Fibroblast of the aortic adventitia (primary cell): ENCODE measurements around the gene CLMP. TPM values are rescaled to one million over a fixed set of nuclear protein-coding genes. Genes with fewer than 3 reads are reported as not detected.

ENCODE experiments used
- DNase-seq: peaks from one replicate; pipeline ENCODE4 v3.0.0-alpha.2; 2010; ENCODE audit warnings: low read depth
- H3K4me3 ChIP-seq: 2 replicates; pipeline ENCODE4 v1.5.1; 2011; ENCODE audit warnings: low read depth, mild to moderate bottlenecking, control low read depth, low read length, moderate library complexity
- total RNA-seq: library from RNA; depleted of rRNA; stranded (reverse); fragments of >200 nt; gene quantifications from 2 replicates; pipeline ENCODE4 v1.2.3, GENCODE V29; 2012; ENCODE audit warnings: low replicate concordance
- TF ChIP-seq, protein P1 (sequence below): IDR thresholded peaks from 2 replicates; pipeline ENCODE4 v1.5.1; 2011; ENCODE audit warnings: mild to moderate bottlenecking, low read length, control low read depth, inconsistent platforms; ENCODE audit not compliant: insufficient read depth

CLMP gene
- total RNA-seq, 1 donor = 235 TPM

DNA sequence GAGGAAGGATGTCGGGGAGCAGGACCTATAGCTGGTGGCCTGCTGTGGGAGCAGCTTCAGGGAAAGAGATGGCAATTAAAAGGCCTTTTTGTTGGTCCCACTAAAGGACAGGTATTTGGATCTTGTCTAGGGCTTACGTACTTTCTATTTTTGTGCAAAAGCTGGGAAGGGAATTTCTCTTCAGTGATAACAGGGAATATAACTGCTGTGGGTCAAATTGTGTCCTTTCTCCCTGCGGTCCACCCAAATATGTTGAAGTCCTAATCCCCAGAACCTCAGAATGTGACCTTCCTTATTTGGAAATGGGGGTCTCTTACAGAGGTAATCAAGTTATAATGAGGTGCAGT, 147.1 kb downstream of the CLMP start:
- no peak overlapping the region for H3K4me3 ChIP-seq
- TF ChIP-seq, protein P1, sequence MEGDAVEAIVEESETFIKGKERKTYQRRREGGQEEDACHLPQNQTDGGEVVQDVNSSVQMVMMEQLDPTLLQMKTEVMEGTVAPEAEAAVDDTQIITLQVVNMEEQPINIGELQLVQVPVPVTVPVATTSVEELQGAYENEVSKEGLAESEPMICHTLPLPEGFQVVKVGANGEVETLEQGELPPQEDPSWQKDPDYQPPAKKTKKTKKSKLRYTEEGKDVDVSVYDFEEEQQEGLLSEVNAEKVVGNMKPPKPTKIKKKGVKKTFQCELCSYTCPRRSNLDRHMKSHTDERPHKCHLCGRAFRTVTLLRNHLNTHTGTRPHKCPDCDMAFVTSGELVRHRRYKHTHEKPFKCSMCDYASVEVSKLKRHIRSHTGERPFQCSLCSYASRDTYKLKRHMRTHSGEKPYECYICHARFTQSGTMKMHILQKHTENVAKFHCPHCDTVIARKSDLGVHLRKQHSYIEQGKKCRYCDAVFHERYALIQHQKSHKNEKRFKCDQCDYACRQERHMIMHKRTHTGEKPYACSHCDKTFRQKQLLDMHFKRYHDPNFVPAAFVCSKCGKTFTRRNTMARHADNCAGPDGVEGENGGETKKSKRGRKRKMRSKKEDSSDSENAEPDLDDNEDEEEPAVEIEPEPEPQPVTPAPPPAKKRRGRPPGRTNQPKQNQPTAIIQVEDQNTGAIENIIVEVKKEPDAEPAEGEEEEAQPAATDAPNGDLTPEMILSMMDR = no peak
- DNase-seq = no peak

- TF ChIP-seq, protein P1 = no peak
- no peak for DNase-seq
- no peak overlapping the region for H3K4me3 ChIP-seq
Observed at GRCh38 chr11:123047266-123047946, 147.6 kb downstream of the CLMP start.

- TF ChIP-seq, protein P1 = no peak
- no peak overlapping the region for H3K4me3 ChIP-seq
- DNase-seq = no peak
Observed at GRCh38 chr11:123046473-123047259, 148.4 kb downstream of the CLMP start.

DNA sequence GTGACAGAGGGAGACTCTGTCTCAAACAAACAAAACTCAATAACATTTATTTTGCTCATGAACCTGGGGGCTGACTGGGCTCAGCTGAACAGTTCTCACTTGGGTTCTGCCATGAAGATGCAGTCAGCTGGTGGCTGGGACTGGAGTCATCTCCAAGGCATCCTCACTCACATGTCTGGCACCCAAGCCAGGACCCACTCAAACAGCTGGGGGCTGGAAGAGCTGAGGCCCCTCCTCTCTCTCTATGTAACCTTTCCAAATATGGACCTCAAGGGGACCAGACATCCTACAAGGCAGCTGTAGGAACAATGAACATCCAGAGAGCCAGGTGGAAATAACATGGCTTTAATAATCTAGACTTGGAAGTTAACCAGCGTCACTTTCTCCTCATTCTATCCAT, 149.9 kb downstream of the CLMP start:
- no peak for DNase-seq
- H3K4me3 ChIP-seq = no peak overlapping the region
- TF ChIP-seq, protein P1 = no peak

DNA sequence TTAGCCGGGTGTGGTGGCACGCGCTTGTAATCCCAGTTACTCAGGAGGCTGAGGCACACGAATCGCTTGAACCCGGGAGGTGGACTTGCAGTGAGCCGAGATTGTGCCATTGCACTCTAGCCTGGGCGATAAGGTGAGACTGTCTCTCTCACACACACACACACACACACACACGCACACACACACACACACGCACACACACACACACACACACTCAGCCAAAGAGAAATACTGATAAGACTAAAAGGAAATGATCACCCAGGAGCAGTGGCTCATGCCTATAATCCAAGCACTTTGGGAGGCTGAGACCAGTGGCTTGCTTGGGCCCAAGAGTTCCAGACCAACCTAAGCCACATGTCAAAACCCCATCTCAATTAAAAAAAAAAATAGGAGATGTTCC, 153.9 kb downstream of the CLMP start:
- no peak overlapping the region for H3K4me3 ChIP-seq

GRCh38 chr11:123040111-123040432, 155.0 kb downstream of the CLMP start:
- no peak for DNase-seq
- TF ChIP-seq, protein P1 = no peak
- H3K4me3 ChIP-seq = no peak overlapping the region

More for the DNA sequence above, 153.9 kb downstream of the CLMP start:
- no peak for DNase-seq
- TF ChIP-seq, protein P1 = no peak
